Lung (tissue), 5 donors: Measurements from ENCODE around the gene AWAT2. TPM values are rescaled to one million over a fixed set of nuclear protein-coding genes. Genes with fewer than 3 reads are reported as not detected.

Experiments
- polyA plus RNA-seq, 2 donors: library from polyadenylated mRNA; stranded (reverse); fragments of 200-250 nt; gene quantifications; one replicate each; pipeline ENCODE4 v1.2.1, GENCODE V29; 2013
- small RNA-seq: library from RNA; depleted of rRNA; stranded (forward); fragments of <200 nt; gene quantifications from one replicate; pipeline ENCODE3, GENCODE V24; 2014; ENCODE audit warnings: low replicate concordance
- total RNA-seq, 2 donors: library from RNA; depleted of rRNA in 1 of 2; stranded (reverse); fragments of >200 nt in 1 of 2; gene quantifications; one replicate each; pipeline ENCODE4 v1.2.1, GENCODE V29; 2014 to 2021
- donor health status: Bipolar disorder and iron deficiency.
- donor health status: healthy.
- donor health status: DM: yes; HTN: yes; CAD: no.

The AWAT2 gene
- total and polyA plus RNA-seq, 4 donors, result 0.07 TPM; not detected in 3

Small RNA genes lying within 50 kb of the gene (small RNA-seq; reads per million reads assigned to genes)
- gene MIR676, result 0.52 reads per million, percentile 62 among the genes with 10 or more reads in this experiment

Other genes with a start within 250 kb of the AWAT2 start
- not detected for gene OTUD6A, start 12.5 kb upstream of the AWAT2 start, total RNA-seq
- gene OTUD6A, start 12.5 kb upstream of the AWAT2 start, polyA plus RNA-seq, result not detected
- 10 to 100 TPM; 35.5 to 69.1 TPM for gene IGBP1, start 83.5 kb upstream of the AWAT2 start, total RNA-seq
- gene IGBP1, start 83.5 kb upstream of the AWAT2 start, polyA plus RNA-seq, result 10 to 100 TPM; 38.1 to 38.5 TPM
- gene DGAT2L6, start 127.5 kb upstream of the AWAT2 start, total RNA-seq, result not detected
- gene DGAT2L6, start 127.5 kb upstream of the AWAT2 start, polyA plus RNA-seq, result not detected
- gene AWAT1, start 184.7 kb upstream of the AWAT2 start, total RNA-seq, result not detected
- gene AWAT1, start 184.7 kb upstream of the AWAT2 start, polyA plus RNA-seq, result not detected
- 1 to 10 TPM in 1 of 2 donors, under 1 TPM in 1; 0.37 to 1.3 TPM for gene P2RY4, start 210.3 kb upstream of the AWAT2 start, total RNA-seq
- under 1 TPM; 0.06 to 0.08 TPM for gene P2RY4, start 210.3 kb upstream of the AWAT2 start, polyA plus RNA-seq
- not detected for gene ARR3, start 218.4 kb upstream of the AWAT2 start, total RNA-seq
- gene ARR3, start 218.4 kb upstream of the AWAT2 start, polyA plus RNA-seq, result not detected
- not detected for gene RAB41, start 232.2 kb upstream of the AWAT2 start, total RNA-seq
- not detected for gene RAB41, start 232.2 kb upstream of the AWAT2 start, polyA plus RNA-seq
- gene PDZD11, start 240.0 kb upstream of the AWAT2 start, total RNA-seq, result 10 to 100 TPM; 25.6 to 26.3 TPM
- 10 to 100 TPM; 29.8 to 55.9 TPM for gene PDZD11, start 240.0 kb upstream of the AWAT2 start, polyA plus RNA-seq
- 1 to 10 TPM in 1 of 2 donors, under 1 TPM in 1; 0.61 to 2.4 TPM for gene KIF4A, start 240.2 kb upstream of the AWAT2 start, total RNA-seq
- gene KIF4A, start 240.2 kb upstream of the AWAT2 start, polyA plus RNA-seq, result under 1 TPM; 0.33 to 0.66 TPM